Ascending aorta (tissue), 2 donors: ENCODE results near the gene SMAD4. TPM values are rescaled to one million over a fixed set of nuclear protein-coding genes. Genes with fewer than 3 reads are reported as not detected.
A peak's percentile ranks its signal among the peaks of the same experiment; 100 is the strongest.

Experiments used
- DNase-seq, 2 donors: peaks; one replicate each; pipeline ENCODE4 v3.0.0-alpha.2; 2019; ENCODE audit warnings: low spot score in 2 of 2
- H3K27ac ChIP-seq, 2 donors: fragments of 200-600 bp; sonication (generic); one replicate each; pipeline ENCODE4 v1.5.1; 2016 to 2017; ENCODE audit warnings: mild to moderate bottlenecking in 1 of 2
- H3K27me3 ChIP-seq: fragments of 200-600 bp; sonication (generic); one replicate; pipeline ENCODE4 v1.5.1; 2017
- H3K36me3 ChIP-seq, 2 donors: fragments of 200-600 bp; sonication (generic); one replicate each; pipeline ENCODE4 v1.5.1; 2016
- H3K4me1 ChIP-seq, 2 donors: fragments of 200-600 bp; sonication (generic); one replicate each; pipeline ENCODE4 v1.5.1; 2016 to 2017; ENCODE audit warnings: mild to moderate bottlenecking in 1 of 2
- H3K4me3 ChIP-seq, 2 donors: fragments of 200-600 bp; sonication (generic); one replicate each; pipeline ENCODE4 v1.5.1; 2016 to 2017; ENCODE audit warnings: mild to moderate bottlenecking in 1 of 2
- H3K9me3 ChIP-seq, 2 donors: fragments of 200-600 bp; sonication (generic); one replicate each; pipeline ENCODE4 v1.5.1; 2016
- intact Hi-C: fragments of 100-400 bp; cut with DNase I; formaldehyde crosslinking; loops from one replicate; pipeline ENCODE4 v1.15.1; 2023
- total RNA-seq: library from RNA; depleted of rRNA; stranded (reverse); fragments of >200 nt; gene quantifications from one replicate; pipeline ENCODE4 v1.1.0, GENCODE V29; 2016
- TF ChIP-seq, protein P1 (sequence below), 3 experiments: fragments of 200-600 bp in 2 of 3; fragments of 450-650 bp in 1 of 3; sonication (generic) in 2 of 3; IDR thresholded peaks; one replicate each; pipeline ENCODE4 v1.5.1; 2016 to 2019; ENCODE audit warnings: antibody characterized with exemption in 3 of 3, mild to moderate bottlenecking in 1 of 3, moderate library complexity in 1 of 3

The SMAD4 gene
- total RNA-seq, 1 donor from 2014 or later: 196 TPM

- TF ChIP-seq, protein P1, sequence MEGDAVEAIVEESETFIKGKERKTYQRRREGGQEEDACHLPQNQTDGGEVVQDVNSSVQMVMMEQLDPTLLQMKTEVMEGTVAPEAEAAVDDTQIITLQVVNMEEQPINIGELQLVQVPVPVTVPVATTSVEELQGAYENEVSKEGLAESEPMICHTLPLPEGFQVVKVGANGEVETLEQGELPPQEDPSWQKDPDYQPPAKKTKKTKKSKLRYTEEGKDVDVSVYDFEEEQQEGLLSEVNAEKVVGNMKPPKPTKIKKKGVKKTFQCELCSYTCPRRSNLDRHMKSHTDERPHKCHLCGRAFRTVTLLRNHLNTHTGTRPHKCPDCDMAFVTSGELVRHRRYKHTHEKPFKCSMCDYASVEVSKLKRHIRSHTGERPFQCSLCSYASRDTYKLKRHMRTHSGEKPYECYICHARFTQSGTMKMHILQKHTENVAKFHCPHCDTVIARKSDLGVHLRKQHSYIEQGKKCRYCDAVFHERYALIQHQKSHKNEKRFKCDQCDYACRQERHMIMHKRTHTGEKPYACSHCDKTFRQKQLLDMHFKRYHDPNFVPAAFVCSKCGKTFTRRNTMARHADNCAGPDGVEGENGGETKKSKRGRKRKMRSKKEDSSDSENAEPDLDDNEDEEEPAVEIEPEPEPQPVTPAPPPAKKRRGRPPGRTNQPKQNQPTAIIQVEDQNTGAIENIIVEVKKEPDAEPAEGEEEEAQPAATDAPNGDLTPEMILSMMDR (IDR thresholded peaks at IDR 0.05): peak in 1 of 3 experiments; percentile 13
- no peaks in the 10 kb centered on the region for H3K27me3 ChIP-seq
- peaks cover 0 to 6% of the 10 kb centered on the region in 2 donors for H3K4me1 ChIP-seq
- no peaks in the 10 kb centered on the region for H3K36me3 ChIP-seq
- no peaks in the 10 kb centered on the region for H3K9me3 ChIP-seq
- intact Hi-C loops: no loop called here
- no peak overlapping the region for H3K27ac ChIP-seq
- no peak for DNase-seq
- no peak overlapping the region for H3K4me3 ChIP-seq
Observed at GRCh38 chr18:51133580-51134160, 103.7 kb downstream of the SMAD4 start.

Other genes starting within 250 kb of the SMAD4 start
- gene MRO, start 210.2 kb upstream of the SMAD4 start, total RNA-seq: 1.4 TPM
- 27.4 TPM for gene ME2, start 151.1 kb upstream of the SMAD4 start, total RNA-seq
- gene ELAC1, start 62.2 kb upstream of the SMAD4 start, total RNA-seq: not detected
- gene MEX3C, start 167.5 kb downstream of the SMAD4 start, total RNA-seq: 97.7 TPM